ENCODE data around the gene PIEZO2.

- TF ChIP-seq CTCF (IDR thresholded peaks at IDR 0.05; ENCODE audit: low read length) (no peak), EZH2 (IDR thresholded peaks at IDR 0.05; ENCODE audit: borderline replicate concordance, low read length) (no peak)
Observed at GRCh38 chr18:10860382-10860781, 289.0 kb downstream of the PIEZO2 start.

Data from OCI-LY1 (cell line).